ENCODE data around the gene GASK1A.

DNA sequence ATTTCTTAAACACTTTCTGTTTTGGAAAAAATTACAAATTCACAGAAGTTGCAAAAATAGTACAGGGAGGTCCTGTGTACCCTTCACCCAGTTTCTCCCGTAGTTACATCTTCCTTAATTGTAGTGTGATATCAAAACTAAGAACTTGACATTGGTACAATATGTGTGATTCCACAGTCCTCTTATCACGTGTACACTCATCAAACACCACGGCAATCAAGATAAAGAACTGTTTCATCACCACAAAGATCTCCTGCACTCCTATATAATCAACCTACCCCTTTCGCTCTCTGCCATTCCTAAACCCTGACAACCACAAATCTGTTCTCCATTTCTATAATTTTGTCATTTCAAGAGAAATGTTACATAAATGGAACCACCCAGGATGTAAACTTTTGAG is 95.4 kb downstream of the GASK1A start:
- no peak for TF ChIP-seq CTCF (IDR thresholded peaks at IDR 0.05)
- TF ChIP-seq POLR2A (IDR thresholded peaks at IDR 0.05), result no peak
